ENCODE data around the gene PC.
A peak's percentile ranks its signal among the peaks of the same experiment; 100 is the strongest.

The PC gene

GRCh38 chr11:66953081-66953833, 4.9 kb downstream of the PC start:
- no peak for DNase-seq

- peak; percentile 62 for DNase-seq
Observed at GRCh38 chr11:66951927-66952337, 6.3 kb downstream of the PC start.

GRCh38 chr11:66951135-66951534, 7.0 kb downstream of the PC start:
- DNase-seq: no peak

- DNase-seq: no peak
Observed at GRCh38 chr11:66950112-66950535, 8.1 kb downstream of the PC start.

GRCh38 chr11:66938582-66939135, 19.5 kb downstream of the PC start:
- no peak for DNase-seq

- no peak for DNase-seq
Observed at GRCh38 chr11:66937193-66937733, 20.9 kb downstream of the PC start.

- no peak for DNase-seq
Observed at GRCh38 chr11:66936311-66936711, 21.9 kb downstream of the PC start.

- DNase-seq: no peak
Observed at GRCh38 chr11:66934950-66935779, 23.0 kb downstream of the PC start.

GRCh38 chr11:66933531-66933930, 24.7 kb downstream of the PC start:
- DNase-seq: no peak

- DNase-seq: no peak
Observed at GRCh38 chr11:66932543-66932942, 25.6 kb downstream of the PC start.

GRCh38 chr11:66929753-66930152, 28.4 kb downstream of the PC start:
- no peak for DNase-seq

GRCh38 chr11:66924272-66924671, 33.9 kb downstream of the PC start:
- DNase-seq: no peak

GRCh38 chr11:66922551-66922950, 35.6 kb downstream of the PC start:
- DNase-seq: no peak

- no peak for DNase-seq
Observed at GRCh38 chr11:66920978-66921784, 37.0 kb downstream of the PC start.

- no peak for DNase-seq
Observed at GRCh38 chr11:66919923-66920322, 38.3 kb downstream of the PC start.

GRCh38 chr11:66918741-66919140, 39.4 kb downstream of the PC start:
- DNase-seq: no peak

GRCh38 chr11:66915866-66916265, 42.3 kb downstream of the PC start:
- DNase-seq: no peak

GRCh38 chr11:66915046-66915832, 42.9 kb downstream of the PC start:
- peak; percentile 58 for DNase-seq

- no peak for DNase-seq
Observed at GRCh38 chr11:66914505-66914904, 43.7 kb downstream of the PC start.

GRCh38 chr11:66912911-66913310, 45.3 kb downstream of the PC start:
- no peak for DNase-seq

- DNase-seq: no peak
Observed at GRCh38 chr11:66912361-66912760, 45.8 kb downstream of the PC start.

GRCh38 chr11:66910669-66911068, 47.5 kb downstream of the PC start:
- no peak for DNase-seq
